Measurements from ENCODE around the gene OR14A16.

OR14A16 gene

GRCh38 chr1:247862756-247863155 is 38.8 kb upstream of the OR14A16 start:
- TF ChIP-seq CTCF (IDR thresholded peaks at IDR 0.05; ENCODE audit: low read length) (no peak), EZH2phosphoT487 (IDR thresholded peaks at IDR 0.05; ENCODE audit: low read length) (no peak), EZH2 (optimal IDR thresholded peaks at IDR 0.05; ENCODE audit: low read depth, low read length) (no peak)
- H3F3A ChIP-seq (ENCODE audit: insufficient read depth, low read length): no peaks in the 10 kb centered on the region
- no peak overlapping the region for H3K27ac ChIP-seq (ENCODE audit: low read length)
- no peak for DNase-seq
- no peak overlapping the region for H3K4me2 ChIP-seq (ENCODE audit: low read depth, low read length)
- no peaks in the 10 kb centered on the region for H3K9me2 ChIP-seq (replicated peaks; ENCODE audit: insufficient read depth, low read length)
- no peaks in the 10 kb centered on the region for H3K27me3 ChIP-seq (replicated peaks; ENCODE audit: insufficient read depth, low read length)
- no peak overlapping the region for H2AFZ ChIP-seq (ENCODE audit: low read length)
- no peaks in the 10 kb centered on the region for H3K4me1 ChIP-seq (ENCODE audit: low read length)
- no peaks in the 10 kb centered on the region for H4K20me1 ChIP-seq (ENCODE audit: insufficient read depth, low read length)
- H3K9ac ChIP-seq (ENCODE audit: low read length): no peak overlapping the region
- no peaks in the 10 kb centered on the region for H3K79me2 ChIP-seq (ENCODE audit: low read length)
- no peak overlapping the region for H3K4me3 ChIP-seq (ENCODE audit: low read length)
- H3K36me3 ChIP-seq (replicated peaks; ENCODE audit: insufficient read depth, low read length): no peaks in the 10 kb centered on the region
- H3K9me3 ChIP-seq (replicated peaks; ENCODE audit: insufficient read depth, low read length): no peaks in the 10 kb centered on the region

GRCh38 chr1:247857985-247858619 is 34.2 kb upstream of the OR14A16 start:
- Histone ChIP-seq H4K20me1 (ENCODE audit: insufficient read depth, low read length) (no peaks in the 10 kb centered on the region), H3K4me3 (ENCODE audit: low read length) (no peak overlapping the region), H3F3A (ENCODE audit: insufficient read depth, low read length) (no peaks in the 10 kb centered on the region), H3K4me2 (ENCODE audit: low read depth, low read length) (no peak overlapping the region), H3K79me2 (ENCODE audit: low read length) (no peaks in the 10 kb centered on the region), H3K27me3 (replicated peaks; ENCODE audit: insufficient read depth, low read length) (no peaks in the 10 kb centered on the region), H2AFZ (ENCODE audit: low read length) (no peak overlapping the region), H3K4me1 (ENCODE audit: low read length) (no peaks in the 10 kb centered on the region), H3K9me2 (replicated peaks; ENCODE audit: insufficient read depth, low read length) (no peaks in the 10 kb centered on the region), H3K9me3 (replicated peaks; ENCODE audit: insufficient read depth, low read length) (no peaks in the 10 kb centered on the region), H3K36me3 (replicated peaks; ENCODE audit: insufficient read depth, low read length) (no peaks in the 10 kb centered on the region), H3K9ac (ENCODE audit: low read length) (no peak overlapping the region), H3K27ac (ENCODE audit: low read length) (no peak overlapping the region)
- no peak for DNase-seq
- TF ChIP-seq CTCF (IDR thresholded peaks at IDR 0.05; ENCODE audit: low read length): no peak
- TF ChIP-seq EZH2 (optimal IDR thresholded peaks at IDR 0.05; ENCODE audit: low read depth, low read length): no peak
- no peak for TF ChIP-seq EZH2phosphoT487 (IDR thresholded peaks at IDR 0.05; ENCODE audit: low read length)

GRCh38 chr1:247857069-247857984 is 33.4 kb upstream of the OR14A16 start, which contains the start of gene TRIM58:
Gene TRIM58 (plus strand): TSS chr1:247857187. CDS start chr1:247857247, 60 bp downstream.
- H3K9me2 ChIP-seq (replicated peaks; ENCODE audit: insufficient read depth, low read length): no peaks in the 10 kb centered on the region
- H2AFZ ChIP-seq (ENCODE audit: low read length): no peak within 1 kb of the TSS
- DNase-seq: no peak
- no peaks in the 10 kb centered on the region for H4K20me1 ChIP-seq (ENCODE audit: insufficient read depth, low read length)
- no peaks in the 10 kb centered on the region for H3K27me3 ChIP-seq (replicated peaks; ENCODE audit: insufficient read depth, low read length)
- no peak within 1 kb of the TSS for H3K4me2 ChIP-seq (ENCODE audit: low read depth, low read length)
- H3K9ac ChIP-seq (ENCODE audit: low read length): no peak within 1 kb of the TSS
- no peak within 1 kb of the TSS for H3K4me3 ChIP-seq (ENCODE audit: low read length)
- no peaks in the 10 kb centered on the region for H3K9me3 ChIP-seq (replicated peaks; ENCODE audit: insufficient read depth, low read length)
- no peaks in the 10 kb centered on the region for H3K79me2 ChIP-seq (ENCODE audit: low read length)
- H3K4me1 ChIP-seq (ENCODE audit: low read length): no peaks in the 10 kb centered on the region
- H3F3A ChIP-seq (ENCODE audit: insufficient read depth, low read length): no peaks in the 10 kb centered on the region
- no peak within 1 kb of the TSS for H3K27ac ChIP-seq (ENCODE audit: low read length)
- no peaks in the 10 kb centered on the region for H3K36me3 ChIP-seq (replicated peaks; ENCODE audit: insufficient read depth, low read length)
- no peak for TF ChIP-seq CTCF (IDR thresholded peaks at IDR 0.05; ENCODE audit: low read length)
- TF ChIP-seq EZH2phosphoT487 (IDR thresholded peaks at IDR 0.05; ENCODE audit: low read length): no peak
- TF ChIP-seq EZH2 (optimal IDR thresholded peaks at IDR 0.05; ENCODE audit: low read depth, low read length): no peak
